DLD1 (cell line): ENCODE results near the gene LARP1.
"Not testable (repeated sequence)": the region's sequence is repeated elsewhere in the genome, so short reads cannot be mapped to it uniquely, and the experiment has no call there.

Experiments
- in situ Hi-C: cut with HindIII; loops from 2 replicates; pipeline ENCODE4 v1.10.0; 2017; ENCODE audit warnings: low sequenced_read_pairs

Gene LARP1

GRCh38 chr5:154818471-154819116 lies 63.4 kb downstream of the LARP1 start:
- in situ Hi-C loops = no loop called here

GRCh38 chr5:154819546-154819945 lies 64.4 kb downstream of the LARP1 start:
- in situ Hi-C loops = no loop called here

GRCh38 chr5:154820383-154820782 lies 65.2 kb downstream of the LARP1 start:
- in situ Hi-C loops = no loop called here

- in situ Hi-C loops = not testable (repeated sequence)
Measured at GRCh38 chr5:154822896-154823295, 67.7 kb downstream of the LARP1 start.

GRCh38 chr5:154823605-154824004 lies 68.4 kb downstream of the LARP1 start:
- in situ Hi-C loops = no loop called here

- in situ Hi-C loops = no loop called here
Measured at GRCh38 chr5:154824070-154824469, 68.9 kb downstream of the LARP1 start.

- in situ Hi-C loops = no loop called here
Measured at GRCh38 chr5:154829181-154829588, 74.0 kb downstream of the LARP1 start.

- in situ Hi-C loops = no loop called here
Measured at GRCh38 chr5:154829589-154830218, 74.5 kb downstream of the LARP1 start.

- in situ Hi-C loops = no loop called here
Measured at GRCh38 chr5:154830219-154830595, 75.0 kb downstream of the LARP1 start.

GRCh38 chr5:154830596-154830995 lies 75.4 kb downstream of the LARP1 start:
- in situ Hi-C loops = no loop called here

GRCh38 chr5:154831451-154831850 lies 76.3 kb downstream of the LARP1 start:
- in situ Hi-C loops = no loop called here

- in situ Hi-C loops = not testable (repeated sequence)
Measured at GRCh38 chr5:154832804-154833203, 77.6 kb downstream of the LARP1 start.

GRCh38 chr5:154834053-154834452 lies 78.9 kb downstream of the LARP1 start:
- in situ Hi-C loops = no loop called here

- in situ Hi-C loops = not testable (repeated sequence)
Measured at GRCh38 chr5:154835701-154836052, 80.5 kb downstream of the LARP1 start.

- in situ Hi-C loops = no loop called here
Measured at GRCh38 chr5:154836225-154836624, 81.0 kb downstream of the LARP1 start.

GRCh38 chr5:154837009-154837901 lies 82.1 kb downstream of the LARP1 start:
- in situ Hi-C loops = no loop called here

GRCh38 chr5:154840435-154841272 lies 85.5 kb downstream of the LARP1 start:
- in situ Hi-C loops = no loop called here

GRCh38 chr5:154841273-154841661 lies 86.1 kb downstream of the LARP1 start:
- in situ Hi-C loops = no loop called here

GRCh38 chr5:154842689-154843530 lies 87.7 kb downstream of the LARP1 start:
- in situ Hi-C loops = no loop called here

GRCh38 chr5:154844809-154845208 lies 89.6 kb downstream of the LARP1 start:
- in situ Hi-C loops = no loop called here
